GM19193 (cell line): ENCODE data around the gene BAZ1B.

Experiments
- POLR2A ChIP-seq: IDR thresholded peaks from 4 replicates; pipeline ENCODE4 v1.6.1; 2011; ENCODE audit not compliant: insufficient read depth, insufficient read length; ENCODE audit errors: extremely low read depth

BAZ1B gene

DNA sequence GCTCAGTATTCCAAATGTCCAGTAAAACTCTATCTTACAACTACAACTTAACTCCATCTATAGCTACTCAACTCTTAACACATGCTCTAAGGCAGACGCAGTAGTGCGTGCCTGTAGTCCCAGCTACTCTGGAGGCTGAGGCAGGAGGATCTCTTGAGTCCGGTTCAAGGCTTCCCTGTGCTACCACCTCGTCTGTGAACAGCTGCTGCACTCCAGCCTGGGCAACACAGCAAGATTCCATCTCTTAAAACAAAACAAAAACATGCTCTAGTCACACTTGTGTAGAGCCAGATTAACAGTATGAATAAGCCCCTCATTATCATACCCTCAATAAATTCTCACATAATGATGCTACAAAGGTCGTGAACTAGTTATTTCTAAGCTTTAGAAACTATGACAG lies 3.6 kb downstream of the BAZ1B start:
- TF ChIP-seq POLR2A: no peak

DNA sequence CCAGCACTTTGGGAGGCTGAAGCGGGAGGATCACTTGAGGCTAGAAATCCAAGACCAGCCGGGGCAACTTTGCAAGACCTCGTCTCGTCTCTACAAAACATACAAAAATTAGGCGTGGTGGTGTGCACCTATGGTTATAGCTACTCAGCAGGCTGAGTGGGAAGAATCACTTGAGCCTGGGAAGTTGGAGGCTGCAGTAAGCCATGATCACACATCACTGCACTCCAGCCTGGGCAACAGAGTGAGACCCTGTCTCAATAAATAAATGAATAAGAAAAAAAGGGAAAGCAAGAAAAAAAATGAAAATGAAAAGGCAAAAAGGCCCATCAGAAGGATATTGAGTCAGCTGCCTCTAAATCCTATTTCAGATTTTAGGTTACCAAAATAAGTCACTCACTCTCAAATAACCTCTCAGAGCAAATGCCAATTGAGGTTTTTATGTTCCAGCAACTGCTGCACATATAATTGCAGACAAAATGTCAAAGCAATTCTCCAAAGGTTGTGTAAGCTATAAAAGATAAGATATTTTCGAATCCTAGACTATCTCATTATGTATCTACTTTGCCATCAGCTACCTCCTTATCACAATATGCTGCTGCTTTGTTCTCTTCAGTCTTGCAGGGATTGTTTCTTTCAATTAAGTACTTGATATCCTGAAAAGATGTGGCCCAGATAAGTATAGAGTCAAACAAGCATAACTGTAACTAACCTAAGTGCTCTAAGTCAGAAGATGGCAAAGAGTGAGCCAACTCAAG lies 4.7 kb downstream of the BAZ1B start:
- TF ChIP-seq POLR2A: no peak

DNA sequence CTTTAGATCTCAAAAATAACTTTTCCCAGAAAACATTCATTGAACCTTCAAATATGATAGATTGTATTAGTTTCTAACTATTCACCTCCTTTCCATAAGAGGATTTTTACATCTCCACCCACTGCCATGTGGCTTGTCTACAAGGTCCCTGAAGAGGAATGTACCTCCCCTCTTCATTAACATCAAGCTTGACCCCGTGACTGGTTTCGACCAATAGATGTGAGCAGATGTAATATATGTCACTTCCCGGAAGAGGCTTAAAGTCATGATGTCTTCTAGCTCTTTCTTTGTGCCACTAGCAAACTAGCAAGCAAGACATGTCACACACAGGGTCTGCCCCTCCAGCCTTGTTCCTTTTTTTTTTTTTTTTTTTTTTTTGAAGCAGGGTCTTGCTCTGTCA lies 6.9 kb downstream of the BAZ1B start:
- no peak for TF ChIP-seq POLR2A

DNA sequence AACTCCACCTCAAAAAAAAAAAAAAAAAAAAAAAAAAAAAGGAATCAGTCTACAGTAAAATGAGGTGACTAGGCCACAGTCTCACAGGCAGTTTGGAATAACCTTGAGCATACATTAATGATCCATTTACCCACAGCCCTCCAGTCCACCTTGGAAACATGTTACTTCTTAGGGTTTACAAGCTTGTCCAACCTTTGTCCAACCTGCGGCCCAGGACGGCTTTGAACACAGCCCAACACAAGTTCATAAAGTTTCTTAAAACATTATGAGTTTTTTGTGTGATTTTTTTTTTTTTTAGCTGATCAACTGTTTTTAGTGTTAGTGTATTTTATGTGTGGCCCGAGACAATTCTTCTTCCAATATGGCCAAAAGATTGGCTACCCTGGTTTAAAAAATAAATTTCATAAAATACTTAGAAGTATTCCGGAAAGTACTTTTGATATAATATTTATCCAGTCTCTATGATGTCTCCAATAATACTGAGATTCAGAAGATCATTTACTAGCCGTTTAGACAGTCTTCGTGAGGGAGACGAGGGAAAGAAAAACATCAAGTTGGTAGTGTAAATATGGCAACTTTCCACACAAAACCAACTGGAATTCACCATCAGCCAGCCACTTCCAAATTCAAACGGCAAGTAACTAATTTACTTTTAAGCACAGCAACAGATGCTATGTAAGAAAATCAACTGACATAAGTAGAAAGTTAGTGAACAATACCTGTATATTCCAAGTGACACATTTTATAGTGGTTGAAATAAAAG lies 9.9 kb downstream of the BAZ1B start:
- no peak for TF ChIP-seq POLR2A

DNA sequence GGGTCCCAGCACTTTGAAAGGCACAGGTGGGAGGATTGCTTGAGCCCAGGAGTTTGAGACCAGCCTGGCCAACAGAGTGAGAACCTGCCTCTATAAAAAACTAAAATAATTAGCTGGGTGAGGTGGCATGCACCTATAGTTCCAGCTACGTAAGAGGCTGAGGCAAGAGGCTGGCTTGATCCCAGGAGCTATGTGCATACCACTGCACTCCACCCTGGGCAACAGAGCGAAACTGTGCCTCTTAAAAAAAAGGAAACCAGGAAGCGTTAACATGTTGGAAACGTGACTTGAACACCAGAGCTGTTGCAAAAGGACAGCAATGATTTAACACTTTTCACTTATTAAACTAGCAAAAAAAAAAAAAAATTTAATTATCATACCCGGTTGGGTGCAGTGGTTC lies 12.6 kb downstream of the BAZ1B start:
- no peak for TF ChIP-seq POLR2A

DNA sequence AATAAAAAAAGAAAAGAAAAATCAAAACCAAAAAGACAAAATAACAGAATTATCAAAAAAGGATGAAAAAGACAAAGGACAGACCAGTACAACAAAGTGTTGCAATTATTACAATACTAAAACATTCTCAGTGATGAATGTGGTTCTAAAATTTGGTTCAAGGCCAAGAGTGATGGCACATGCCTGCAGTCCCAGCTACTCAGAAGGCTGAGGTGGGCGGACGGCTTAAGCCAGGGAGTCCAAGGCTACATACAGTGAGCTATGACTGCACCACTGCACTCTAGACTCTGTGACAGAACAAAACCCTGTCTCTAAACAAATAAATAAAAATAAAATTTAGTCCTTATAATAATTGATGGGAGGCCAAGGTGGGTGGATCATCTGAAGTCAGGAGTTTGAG lies 14.5 kb downstream of the BAZ1B start:
- no peak for TF ChIP-seq POLR2A

DNA sequence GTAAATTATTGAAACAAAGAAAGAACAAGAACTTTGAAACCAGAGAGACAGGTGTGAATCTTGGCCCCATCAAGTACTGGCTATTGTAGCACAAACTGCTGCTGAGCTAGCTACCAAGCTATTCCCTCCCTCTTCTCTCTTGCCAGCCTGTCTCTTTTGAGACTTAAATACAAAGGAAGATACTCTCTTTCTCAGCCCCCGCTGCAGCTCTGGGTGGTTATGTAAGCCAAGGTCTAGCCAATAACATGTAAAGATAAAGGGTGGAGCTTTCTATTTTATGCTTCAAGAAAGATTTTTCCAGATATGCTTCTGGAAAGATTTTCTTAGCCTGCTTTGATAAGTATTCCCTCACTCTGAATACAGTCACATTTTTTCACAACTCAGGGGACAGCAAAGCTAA lies 17.2 kb downstream of the BAZ1B start:
- no peak for TF ChIP-seq POLR2A

DNA sequence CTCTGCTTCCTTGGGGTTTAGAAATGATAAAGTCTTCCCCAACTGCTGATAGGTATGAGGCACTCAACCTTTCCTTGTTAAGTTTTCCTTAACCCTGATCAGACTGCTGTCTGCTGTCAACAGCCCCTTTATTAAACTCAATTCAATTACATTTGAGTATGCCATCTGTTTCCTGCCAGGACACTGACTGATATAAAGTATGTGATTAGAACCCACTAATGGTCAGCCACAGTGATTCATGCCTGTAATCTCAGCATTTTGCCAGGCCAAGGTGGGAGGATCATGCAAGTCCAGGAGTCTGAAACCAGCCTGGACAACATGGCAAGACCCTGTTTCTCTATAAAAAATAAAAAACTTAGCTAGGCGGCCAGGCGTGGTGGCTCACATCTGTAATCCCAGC lies 18.1 kb downstream of the BAZ1B start:
- TF ChIP-seq POLR2A: no peak

DNA sequence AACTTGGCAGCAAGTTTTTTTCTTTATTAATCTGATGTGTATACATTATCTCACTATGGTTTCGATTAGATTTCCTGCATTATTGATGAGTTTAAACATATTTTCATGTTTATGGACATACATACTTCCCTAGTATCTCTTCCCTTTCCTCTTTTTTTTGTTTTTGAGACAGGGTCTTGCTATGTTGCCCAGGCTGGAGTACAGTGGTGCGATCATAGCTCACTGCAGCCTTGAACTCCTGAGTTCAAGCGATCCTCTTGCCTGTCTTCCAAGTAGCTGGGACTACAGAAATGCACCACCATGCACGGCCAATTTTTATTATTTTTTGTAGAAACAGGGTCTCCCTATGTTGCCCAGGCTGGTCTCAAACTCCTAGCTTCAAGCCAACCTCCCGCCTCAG lies 18.9 kb downstream of the BAZ1B start:
- TF ChIP-seq POLR2A: no peak

DNA sequence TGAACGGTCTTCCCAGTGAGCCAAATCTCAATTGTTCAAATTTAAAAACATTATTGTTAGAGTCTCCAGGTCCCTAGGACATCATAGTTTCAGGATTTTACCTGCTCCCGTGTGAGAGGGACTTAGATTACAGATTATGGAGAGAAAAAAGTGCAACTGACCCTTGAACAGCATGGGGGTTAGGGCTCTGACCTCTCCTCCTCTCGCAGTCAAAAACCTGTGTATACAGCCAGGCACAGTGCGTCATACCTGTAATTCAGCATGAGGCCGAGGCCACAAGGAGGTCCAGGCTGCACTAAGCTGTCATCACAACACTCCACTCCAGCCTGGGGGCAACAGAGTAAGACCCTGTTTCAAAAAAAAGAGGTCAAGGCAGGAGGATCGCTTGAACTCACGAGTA lies 25.5 kb downstream of the BAZ1B start:
- no peak for TF ChIP-seq POLR2A

DNA sequence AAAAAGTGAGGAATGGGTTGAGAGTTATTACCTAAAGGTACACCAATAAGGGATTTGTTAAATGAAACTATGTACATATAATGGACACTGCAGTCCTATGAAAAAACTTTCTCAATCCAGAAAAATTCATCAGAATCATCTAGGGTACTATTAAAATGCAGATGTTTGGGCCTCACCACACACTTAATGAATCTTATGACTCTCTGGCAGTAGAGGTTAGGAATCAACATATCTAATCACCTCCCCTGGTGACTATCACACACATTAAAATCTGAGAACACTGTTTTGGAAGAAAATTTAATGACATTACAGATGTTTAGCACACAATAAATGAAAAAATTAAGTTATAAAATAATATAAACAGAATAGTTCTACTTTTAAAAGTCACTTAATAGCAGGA lies 32.1 kb downstream of the BAZ1B start:
- no peak for TF ChIP-seq POLR2A

DNA sequence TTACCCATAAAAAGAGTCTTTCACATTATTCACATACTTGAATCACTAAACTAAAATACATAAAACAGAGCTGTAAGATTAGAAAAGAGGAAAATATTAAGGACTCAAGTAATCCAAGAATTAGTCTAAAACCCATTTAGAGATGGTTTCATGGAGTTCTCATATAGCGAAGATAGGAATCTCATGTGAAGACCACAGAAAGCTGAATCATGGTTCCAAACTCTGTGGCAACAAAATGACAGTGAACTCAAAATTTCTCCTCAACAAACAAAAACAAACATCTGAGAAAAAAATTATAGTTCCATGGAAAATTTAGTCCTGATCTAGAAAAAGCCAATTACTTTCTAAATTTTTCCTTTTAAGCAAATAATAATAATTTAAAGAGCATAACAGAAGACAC lies 34.6 kb downstream of the BAZ1B start:
- TF ChIP-seq POLR2A: no peak

DNA sequence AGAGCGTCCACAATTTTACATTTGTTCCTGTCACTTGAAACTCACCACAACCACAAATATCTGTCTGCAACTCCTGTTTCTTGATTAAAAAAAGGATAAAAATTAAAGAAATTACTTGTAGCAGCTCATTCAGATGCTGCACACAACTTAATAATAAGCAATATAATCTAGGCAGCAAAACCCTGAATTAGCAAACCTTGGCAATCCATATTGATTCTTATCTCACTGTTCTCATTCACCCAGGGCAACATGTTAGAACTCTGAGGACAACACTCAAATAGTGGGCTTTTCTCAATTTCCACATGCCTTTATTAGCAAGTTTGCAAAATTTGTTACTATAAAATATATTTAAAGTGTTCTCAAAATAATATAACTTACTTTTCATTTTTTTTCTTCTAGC lies 38.9 kb downstream of the BAZ1B start:
- no peak for TF ChIP-seq POLR2A

DNA sequence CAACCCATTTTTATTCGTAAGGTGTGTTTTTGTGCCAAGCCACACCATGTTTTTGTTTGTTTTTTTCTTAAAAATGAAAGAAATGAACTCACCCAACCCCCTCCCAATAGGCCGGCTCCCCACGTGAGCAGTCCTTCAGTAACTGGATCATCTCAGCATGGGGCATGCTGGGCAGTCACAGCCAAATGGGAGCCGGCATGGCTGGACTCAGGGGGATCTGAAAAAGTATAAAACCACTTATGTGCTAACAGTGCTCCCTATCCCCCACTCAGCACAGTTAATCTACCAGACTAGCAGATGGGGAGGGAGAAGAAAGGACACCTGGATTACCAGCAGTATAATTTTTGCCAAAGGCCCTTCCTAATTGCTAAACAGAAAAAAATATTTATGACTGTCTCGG lies 39.3 kb downstream of the BAZ1B start:
- no peak for TF ChIP-seq POLR2A

DNA sequence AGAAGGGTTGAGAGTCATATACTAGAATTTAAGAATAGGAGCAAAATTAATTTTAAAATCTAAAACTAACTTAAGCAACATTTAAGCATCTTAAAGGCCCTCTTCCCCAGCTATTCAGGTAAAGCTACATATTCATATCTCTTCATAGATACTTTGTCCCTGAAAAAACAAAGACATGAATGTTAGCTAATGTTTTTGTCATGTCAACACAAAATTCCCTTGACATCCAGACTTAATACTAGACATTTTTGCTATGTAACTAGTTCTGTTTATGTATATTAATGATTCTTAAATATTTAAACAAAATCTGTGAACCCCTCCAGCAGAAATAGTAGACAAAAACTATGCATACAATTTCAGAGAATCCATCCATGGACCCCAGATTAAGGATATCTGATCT lies 43.5 kb downstream of the BAZ1B start:
- no peak for TF ChIP-seq POLR2A

DNA sequence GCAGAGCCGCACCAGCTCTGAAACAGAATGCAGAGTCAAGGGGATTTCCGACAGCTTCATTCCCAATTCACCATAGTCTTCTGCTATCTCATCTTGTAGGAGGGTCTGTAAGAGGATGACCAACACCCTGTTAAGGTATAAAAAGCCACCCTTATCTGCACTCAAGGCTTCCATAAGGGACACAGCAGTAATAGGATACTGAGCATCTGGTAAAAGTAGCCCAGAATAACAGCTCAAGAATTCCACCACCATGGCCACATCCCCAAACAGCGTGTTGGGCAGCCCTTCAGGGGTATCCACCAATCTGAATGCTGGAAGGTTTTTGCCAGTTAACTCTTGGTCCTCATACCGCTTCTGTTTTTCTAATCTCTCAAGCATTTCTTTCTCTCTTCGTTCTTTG lies 44.7 kb downstream of the BAZ1B start:
- TF ChIP-seq POLR2A: no peak
